ENCODE results near the gene HRH3.
A peak's percentile ranks its signal among the peaks of the same experiment; 100 is the strongest.

HRH3 gene

DNA sequence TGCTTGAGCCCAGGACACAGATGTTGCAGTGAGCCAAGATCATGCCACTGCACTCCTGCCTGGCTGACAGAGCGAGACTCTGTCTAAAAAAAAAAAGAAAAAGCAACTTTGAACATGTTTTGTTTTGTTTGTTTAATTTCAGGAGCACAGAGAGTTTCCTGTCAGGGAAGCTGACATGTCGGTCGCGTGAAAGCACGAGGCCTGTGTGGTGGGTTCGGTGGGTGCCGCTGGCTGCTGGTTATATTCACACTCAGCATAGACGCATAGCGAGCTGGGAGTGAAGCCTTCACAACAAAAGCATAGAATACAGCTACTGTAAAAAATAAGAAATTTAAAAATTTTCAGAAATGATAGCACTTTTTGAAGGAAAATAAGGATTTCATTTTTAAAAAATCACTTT is 22.8 kb downstream of the HRH3 start:
- DNase-seq, result no peak

DNA sequence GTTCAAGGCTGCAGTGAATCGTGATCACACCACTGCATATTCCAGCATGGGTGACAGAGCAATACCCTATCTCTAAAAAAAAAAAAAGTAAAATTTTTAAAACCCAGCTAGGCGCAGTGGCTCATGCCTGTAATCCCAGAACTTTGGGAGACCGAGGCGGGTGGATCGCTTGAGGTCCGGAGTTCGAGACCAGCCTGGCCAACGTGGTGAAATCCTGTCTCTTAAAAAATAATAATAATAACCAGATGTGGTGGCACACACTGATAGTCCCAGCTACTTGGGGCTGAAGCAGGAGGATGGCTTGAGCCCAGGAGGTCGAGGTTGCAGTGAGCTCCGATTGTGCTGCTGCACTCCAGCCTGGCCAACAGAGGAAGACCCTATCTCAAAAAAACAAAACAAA is 23.8 kb downstream of the HRH3 start:
- DNase-seq, result no peak

DNA sequence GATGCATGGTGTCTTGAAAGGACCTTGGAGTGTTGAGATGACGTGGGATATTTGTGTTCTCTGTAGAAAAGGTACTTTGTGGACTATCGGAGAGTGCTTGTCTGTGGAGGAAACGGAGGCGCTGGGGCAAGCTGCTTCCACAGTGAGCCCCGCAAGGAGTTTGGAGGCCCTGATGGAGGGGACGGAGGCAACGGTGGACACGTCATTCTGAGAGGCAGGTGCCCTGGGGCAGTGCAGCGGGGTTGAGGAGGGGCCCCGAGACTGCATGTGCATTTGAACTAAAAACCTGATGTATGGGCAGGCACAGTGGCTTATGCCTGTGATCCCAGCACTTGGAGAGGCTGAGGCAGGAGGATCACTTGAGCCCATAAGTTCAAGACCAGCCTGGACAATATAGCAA is 24.3 kb downstream of the HRH3 start:
- no peak for DNase-seq

DNA sequence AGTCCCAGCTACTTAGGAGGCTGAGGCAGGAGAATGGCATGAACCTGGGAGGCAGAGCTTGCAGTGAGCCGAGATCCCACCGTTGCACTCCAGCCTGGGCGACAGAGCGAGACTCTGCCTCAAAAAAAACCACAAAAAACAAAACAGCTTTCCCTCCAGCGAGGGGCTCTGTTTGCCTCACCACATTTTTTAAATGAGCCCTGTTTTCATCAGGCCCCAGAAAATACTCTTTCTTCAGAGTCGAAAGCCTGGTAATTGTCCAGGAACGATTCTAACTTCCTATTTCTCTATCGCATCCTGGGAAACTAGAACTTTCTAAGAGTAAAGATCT is 25.0 kb downstream of the HRH3 start:
- DNase-seq, result no peak

DNA sequence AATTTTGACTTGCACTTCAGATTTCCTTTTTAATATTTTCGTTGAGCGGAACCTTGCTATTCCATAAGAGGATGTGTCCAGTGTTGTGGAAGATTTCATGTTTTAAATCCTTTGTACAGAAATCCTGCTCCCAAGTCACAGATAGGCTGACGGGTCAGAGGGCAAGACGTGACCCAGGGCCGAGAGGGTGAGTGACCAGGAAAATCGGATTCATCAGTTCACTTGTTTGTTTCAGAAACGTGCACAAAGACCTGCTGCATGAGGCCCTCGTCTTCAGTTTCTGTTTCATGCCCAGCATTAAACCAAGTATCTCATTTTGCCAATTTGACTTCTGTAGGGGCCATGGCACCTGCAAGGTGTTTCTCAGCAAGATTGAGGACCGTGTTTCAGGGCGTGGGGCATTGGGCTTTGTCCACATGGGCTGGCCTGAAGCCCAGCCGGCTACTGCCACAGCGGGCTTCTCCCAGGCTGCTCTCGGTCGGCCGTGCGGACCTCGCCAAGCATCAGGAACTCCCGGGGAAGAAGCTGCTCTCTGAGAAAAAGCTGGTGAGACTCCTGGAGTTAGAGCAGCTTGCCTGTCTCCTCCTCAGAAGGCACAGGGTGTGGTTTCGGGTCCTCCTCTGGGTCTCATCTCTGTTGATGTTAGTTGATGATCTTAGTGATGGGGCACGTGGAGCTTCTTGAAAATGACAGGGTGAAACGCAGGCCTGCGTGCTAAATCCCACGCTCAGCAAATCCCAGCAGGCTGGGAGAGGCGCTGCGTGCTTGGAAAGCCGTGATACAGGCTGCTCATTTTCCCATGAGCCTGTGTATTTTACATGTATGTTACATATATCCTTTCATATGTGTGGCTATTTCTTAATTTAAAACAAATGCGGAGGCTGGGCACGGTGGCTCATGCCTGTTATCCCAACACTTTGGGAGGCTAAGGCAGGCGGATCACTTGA is 26.7 kb downstream of the HRH3 start:
- no peak for DNase-seq

DNA sequence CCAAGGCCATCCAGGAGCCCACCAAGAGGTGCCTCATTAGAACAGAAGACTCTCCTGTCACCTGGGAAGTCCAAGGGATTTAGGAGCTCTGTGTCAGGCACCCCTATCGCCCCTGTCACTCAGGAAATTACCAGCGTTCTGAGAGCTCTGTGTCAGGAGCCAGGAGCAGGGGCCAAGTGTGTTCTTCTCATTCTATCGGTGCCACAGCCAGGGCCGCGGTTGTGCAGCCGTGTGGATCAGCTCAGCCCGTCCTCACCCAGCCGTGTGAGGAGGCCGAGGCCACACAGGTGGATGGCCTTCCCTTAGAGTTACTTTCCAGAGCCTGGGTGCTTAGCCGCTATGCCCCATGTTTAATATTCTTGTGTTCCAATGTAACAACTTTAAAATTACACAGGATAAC is 27.4 kb downstream of the HRH3 start:
- no peak for DNase-seq

DNA sequence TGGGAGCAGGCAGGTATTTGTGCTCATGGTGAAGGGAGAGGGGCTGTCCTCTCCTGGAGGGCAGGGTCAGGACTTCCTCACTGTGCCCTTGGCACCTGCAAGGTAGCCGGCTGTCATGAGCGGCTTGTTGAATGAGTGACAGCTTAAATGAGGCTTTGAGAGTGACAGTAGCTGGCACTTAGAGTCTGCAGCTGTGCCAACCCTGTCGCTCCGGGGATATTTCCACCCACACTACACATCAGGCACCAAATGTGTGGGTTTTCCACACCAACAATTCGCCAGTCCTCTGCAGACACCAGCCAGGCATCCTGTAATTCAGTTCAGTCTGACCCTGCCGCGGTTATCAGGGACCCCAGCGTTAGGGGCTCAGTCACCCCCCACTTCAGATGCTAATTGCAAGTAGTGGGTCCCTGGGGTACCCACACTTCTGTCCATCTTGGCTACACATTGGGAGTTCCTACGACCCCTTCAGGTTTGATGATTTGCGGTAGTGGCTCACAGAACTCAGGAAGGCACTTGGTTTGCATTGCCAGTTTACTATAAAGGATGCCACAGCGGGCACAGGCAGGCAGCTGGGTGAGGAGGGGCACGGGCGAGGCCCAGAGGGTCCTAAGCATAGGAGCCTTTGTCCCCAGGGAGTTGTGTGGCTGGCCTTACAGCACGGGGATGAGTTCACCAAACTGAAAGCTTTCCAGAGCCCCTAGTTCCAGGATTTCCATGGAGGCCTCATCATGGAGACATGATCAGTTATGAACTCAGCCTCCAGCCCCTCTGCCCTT is 28.1 kb downstream of the HRH3 start:
- DNase-seq, result no peak

DNA sequence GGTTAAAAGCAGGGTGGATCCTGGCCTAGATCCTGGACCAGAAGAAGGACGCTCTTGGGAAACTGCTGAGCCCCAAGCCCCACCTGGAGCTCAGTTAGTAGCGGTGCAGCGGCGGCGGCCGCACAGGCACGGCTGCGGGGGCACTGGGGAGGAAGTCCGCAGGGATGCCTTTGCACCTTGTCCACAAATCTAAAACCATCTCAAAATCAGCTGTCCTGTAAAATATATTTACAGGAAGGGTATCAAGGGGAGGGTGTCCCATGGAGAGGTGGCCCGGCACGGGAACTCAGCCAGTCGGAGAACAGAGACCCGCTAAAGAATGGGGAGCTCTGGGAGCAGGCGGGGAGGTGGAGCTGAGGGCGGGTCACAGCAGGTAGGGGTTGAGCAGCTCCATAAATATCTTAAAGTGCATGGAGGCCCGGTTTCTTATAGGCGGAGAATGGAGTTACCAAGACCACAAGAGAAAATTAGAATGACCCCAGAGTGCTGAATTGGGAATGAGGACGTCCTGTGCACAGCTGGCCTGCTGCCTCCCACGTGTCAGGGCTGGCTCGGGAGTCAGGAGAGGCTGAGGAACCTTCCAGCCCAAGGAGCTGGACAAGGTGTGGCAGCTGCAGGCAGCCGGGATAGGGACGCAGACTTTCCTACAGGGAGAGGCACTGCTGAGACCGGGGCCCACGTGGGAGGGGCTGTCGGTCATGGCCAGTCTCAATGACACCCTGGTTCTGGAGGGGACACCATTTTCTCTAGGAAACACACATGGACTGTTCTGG is 29.3 kb downstream of the HRH3 start:
- DNase-seq, result no peak

DNA sequence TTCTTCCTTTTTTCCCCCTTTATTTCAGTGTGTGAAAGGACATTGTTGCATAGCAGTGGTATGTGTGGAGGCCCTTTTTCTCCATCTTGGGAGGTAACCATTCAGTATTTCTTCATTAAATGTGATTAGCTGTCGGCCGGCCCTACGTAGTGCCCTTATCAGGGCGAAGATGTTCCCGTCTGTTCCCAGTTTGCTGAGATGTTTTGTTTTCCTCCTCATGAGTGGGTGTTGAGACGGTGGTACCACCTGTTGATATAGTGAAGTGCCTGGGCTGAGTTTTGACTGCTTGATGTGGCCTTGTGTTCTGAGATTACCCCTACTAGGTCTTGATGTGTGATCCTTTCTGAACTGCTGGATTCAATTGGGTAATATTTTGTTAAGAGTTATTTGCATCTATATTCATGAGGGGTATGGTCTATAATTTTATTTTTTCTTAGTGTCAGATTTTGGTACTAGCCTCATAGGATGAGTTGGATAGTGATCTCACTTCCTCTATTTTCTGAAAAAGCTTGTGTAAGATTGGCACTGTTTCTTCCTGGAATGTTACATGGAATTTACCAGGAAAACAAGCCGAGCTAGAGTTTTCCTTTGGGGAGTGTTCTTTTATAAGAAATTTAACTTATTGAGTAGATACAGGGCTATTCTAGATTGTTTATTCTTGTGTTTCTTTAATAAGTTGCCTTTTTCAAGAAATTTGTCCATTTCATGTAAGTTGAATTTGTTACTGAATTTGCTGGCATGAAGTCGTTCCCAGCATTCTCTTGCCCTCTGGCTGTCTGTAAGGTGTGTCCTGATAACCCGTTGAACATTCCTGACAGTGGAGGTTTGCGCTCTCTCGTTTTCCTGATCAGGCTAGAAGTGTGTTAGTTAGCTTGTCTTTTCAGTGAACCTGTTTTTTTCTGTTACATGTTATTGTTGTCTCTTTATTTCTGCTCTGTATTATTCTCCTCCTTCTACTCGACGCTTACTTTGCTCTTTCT is 32.9 kb downstream of the HRH3 start:
- DNase-seq, result no peak

DNA sequence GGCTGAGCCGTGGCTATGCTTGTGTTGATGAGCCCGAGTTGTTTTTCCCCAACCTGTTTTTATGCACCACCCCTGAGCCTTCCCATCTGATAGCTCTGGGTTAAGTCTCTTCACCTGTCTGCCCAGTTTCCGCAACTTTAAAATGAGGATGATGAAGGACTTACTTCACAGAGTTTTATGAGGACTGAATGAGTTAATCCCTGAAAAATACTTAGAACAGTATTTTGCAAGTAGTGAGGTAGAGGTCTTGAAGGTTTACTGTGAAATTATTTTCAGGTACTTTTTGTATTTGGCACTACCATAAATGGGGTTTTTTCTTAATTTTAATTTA is 34.0 kb downstream of the HRH3 start:
- DNase-seq, result no peak

DNA sequence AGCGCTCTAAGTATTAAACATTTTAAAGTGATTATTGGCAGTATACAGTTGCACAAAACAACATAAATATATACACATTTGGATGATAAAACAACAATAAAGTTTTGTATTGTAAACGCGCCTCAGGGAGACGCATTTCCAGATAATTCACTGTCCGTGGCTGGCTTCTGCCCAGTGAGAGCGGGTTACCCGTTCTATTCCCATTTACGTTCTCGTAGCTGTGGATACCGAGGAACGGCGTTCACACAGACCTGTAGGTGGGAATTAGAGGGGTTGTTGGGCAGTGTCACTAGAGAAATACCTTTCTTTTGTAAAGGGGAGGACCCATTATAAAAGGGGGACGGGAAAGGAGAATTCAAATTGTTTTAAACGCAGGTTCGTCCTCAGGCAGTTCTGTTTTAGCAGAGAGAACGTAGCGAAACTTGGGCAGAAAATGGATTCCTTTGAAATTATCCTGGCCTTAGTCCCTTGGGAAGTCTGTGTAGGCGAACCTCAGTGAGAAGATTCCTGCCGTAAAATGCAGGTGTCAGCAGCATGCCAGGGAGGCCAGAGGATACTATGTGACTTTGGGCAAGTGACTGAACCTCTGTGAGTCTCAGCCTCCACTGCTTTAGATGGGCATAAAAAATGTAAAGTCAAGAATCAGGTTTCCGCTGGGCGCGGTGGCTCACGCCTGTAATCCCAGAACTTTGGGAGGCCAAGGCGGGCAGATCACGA is 36.5 kb downstream of the HRH3 start:
- no peak for DNase-seq

DNA sequence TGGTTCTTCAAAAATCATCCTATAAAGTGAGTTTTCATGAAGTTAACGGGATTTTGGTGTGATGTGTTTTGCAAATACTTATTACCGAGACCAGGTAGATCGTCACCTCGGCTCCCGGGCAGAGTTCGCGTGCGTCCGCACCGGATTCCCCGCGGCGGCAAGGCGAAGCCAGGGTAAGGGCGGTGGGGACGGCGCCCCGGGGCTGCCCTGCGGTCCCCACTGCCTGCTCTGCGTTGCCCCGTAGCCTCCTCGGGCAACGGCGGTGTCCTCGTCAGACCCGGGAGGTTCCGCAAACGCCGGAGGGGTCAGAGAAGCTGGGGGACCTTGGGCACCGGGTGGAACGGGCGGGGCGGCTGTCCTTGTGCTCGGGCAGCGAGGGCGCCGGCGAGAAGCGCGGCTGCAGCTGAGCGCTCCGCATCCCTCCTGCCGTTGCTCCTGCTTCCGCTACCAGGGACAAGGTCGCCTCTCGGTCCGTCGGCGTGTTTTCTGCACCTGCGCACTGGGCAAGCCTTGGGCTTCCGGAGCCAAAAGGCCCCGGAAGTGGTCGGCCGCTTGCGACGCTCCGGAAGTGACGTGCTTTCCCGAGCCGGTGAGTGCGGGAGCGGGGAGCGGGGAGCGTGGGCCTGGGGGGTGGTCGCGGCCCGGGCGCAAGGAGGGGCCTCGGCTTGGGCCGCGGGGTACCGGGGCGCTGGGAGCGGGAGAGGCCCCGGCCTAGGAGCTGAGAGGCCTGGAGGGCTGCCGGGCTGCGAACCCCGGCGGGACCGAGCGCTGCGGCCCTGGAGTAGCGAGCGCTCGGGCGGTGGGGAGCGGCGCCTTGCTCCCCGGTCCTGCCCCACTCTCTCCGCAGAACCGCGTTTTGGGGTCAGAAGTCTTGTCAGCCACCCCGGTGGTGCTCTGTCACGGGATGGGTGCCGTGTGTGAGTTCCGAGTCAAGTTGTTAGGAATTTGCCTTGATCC is 37.3 kb downstream of the HRH3 start, which contains the start of gene MTG2:
MTG2 (plus strand) TSS at position 560 of the 957 bp plus-strand sequence. CDS start 10,393 bp downstream, outside the sequence.
- peak; percentile 99 for DNase-seq

DNA sequence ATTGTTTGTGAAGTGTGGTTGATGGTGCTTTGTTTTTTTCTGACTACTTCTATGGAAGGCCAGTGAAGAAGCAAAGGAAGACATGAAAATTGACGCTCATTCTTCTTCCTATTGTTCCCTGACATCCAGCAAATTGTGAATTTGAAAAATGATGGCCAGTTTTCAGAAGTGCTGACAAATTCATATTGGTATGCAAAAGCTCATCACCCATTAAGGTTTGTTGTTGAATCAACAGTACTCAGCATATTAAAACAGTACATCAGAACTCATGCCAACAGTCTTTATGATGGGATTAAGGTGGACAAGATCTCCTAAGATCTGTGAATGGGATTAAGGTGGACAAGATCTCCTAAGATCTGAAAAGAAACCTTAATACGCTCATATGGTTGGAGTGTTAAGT is 38.3 kb downstream of the HRH3 start:
- peak; percentile 49 for DNase-seq

DNA sequence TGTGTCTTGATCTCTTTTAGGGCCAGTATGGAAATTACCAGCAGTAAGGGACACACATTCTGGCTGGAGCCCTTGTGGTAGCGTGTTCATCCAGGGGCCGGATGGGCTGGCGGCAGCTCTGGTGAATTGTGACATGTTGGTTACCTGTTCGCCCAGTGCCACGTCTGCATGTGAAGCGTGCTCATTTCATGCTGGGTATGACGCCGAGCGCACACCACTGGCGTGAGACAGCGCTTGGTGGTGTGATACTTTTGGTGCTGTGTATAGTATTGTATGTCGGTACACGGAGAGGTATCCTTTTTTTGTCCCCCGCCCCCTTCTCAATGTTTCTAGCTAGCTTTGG is 40.9 kb downstream of the HRH3 start:
- DNase-seq, result no peak

DNA sequence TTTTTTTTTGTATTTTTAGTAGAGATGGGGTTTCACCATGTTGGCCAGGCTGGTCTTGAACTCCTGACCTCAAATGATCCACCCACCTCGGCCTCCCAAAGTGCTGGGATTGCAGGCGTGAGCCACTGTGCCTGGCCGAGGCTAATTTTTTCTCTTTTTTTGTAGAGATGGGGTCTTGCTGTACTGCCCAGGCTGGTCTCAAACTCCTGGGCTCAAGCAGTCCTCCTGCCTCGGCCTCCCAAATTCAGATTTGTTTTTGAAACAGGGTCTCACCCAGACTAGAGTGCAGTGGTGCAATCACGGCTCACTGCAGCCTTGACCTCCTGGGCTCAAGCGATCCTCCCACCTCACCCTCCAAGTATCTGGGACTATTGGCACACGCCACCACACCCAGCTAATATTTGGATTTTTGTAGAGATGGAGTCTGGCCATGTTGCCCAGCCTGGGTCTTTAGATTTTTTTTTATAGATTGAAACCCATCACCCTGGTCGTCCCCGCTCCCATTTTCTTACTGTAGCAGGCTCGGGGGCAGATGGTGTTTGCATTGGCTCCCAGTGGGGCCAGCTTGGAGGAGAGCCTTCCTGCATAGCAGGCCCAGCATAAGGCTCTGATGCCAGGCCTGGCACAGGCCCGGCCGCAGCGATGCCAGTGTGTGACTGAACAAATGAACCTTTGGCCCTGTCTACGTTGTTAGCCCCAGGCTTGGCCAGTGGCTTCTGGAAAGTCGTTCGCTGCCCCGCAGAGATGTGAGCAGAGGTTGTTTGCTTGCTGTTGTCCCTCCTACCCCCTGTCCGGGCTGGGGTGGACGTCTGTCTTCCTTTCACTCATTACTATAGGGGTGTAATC is 41.5 kb downstream of the HRH3 start:
- DNase-seq, result no peak

DNA sequence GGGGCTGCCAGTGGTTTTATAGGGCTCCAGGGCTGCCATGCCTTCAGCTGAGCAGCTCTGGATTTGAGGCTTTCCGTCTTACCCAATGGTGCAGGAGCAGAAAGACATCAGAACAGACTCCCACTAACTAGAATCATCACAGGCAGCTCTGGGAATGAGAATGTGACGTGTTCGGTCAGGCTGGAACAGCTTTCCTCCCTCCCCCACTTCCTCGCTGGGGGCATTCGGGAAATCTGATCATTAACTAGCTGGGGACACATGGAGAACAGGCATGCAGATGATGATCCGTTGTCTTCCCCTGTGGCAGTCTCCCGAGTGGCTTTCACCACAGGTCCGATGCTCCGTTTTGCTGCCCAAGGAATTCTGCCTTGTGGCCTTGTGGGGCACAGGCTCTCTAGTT is 42.8 kb downstream of the HRH3 start:
- no peak for DNase-seq

DNA sequence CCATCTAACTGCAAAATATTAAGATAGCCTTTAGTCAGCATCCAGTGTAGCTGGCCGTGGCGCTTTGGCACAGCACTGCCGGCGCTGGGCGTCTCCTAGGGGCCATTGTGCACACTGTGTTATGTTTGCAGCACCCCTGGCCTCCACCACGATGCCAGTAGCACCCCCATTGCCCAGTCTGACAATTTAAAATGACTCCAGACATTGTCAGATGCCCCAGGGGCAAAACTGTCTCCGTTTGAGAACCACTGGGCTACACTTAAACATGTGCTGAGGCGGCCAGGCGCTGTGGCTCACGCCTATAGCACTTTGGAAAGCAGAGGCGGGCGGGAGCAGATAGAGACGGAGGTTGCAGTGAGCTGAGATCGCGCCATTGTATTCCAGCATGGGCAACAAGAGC is 43.2 kb downstream of the HRH3 start:
- DNase-seq, result no peak

DNA sequence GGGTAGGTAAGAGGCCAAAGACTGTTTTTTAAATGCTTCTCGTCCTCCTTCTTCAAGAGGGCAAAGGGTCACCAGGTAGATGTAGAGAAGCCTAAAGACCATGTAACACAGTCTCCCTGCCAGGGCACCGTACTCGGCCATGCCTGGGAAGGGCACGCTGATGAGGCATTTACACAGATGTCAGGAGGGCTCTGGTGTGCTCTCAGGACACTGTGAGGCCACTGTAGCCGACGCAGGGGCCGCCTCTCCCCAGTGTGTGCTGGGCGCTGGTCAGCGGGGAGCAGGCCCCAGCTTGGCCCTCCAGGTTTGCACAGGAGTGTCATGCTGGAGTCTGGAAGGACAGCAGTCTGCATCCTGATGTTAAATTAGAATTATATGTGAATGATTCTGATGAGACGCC is 44.4 kb downstream of the HRH3 start:
- no peak for DNase-seq

DNA sequence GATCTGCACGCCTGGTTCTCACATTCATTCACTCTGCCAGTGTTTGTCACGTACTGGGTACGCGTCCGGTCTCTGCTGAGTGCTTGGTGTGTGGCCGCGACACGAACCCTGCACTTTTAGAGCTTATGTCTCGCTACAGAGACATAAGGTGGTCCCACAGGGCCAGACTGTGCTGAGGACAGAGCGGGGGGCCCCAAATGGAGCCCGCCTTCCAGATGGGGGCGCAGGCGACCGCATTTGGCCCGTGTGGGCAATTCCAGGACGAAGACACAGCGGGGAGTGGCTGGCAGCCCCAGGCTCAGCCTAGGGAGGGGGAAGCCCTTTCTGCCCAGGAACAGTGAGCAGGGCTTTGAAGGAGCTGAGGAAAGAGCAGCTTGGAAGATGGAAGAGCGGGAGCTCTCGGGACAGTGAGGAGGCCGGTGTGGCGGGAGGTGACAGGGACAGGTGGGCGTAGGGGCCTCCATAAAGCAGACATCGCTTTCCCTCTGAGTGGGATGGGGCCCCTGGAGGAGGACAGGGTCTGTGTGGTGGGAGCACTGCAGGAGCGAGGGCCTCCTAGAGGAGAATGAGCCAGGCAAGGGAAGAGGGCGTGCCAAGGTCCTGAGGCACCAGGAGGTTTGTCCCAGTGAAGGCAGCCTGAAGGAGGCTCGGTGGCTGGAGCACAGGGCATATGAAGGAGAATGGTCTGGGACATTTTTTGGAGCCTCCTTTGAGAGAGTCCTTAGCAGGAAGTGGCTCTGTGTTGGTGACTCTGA is 45.0 kb downstream of the HRH3 start:
- no peak for DNase-seq
